NK-92 treated with Interleukin-12 subunit alpha and Interleukin-12 subunit beta, amount 100 ng/mL, for 24 hours (cell line): ENCODE results near the gene PMM2.
"Not testable (repeated sequence)": the region's sequence is repeated elsewhere in the genome, so short reads cannot be mapped to it uniquely, and the experiment has no call there.

ENCODE experiments used
- DNase-seq: peaks from one replicate; lab custom pipeline; 2025; lab: John Stamatoyannopoulos, UW

Gene PMM2

DNA sequence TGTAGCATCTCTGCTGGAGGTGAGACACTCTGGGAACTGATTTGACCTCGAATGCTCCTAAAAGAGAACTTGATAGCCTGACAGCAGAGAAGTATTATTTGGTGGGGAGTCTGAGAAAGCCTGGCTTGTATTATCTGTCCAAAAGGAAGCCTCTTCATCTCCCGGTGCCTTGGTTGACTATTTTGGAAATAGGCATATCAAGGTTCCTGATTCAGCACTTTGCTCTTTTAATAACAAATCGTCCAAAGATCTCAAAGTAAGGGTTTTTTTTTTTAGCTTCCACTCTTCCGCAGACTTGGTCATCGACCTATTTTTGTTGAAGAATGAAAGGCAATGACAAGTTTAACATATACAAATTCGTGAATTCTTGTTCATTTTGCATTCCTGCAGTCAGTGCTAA is 15.0 kb upstream of the PMM2 start:
- DNase-seq: no peak

GRCh38 chr16:8785408-8785807 is 12.2 kb upstream of the PMM2 start:
- no peak for DNase-seq

GRCh38 chr16:8786316-8786715 is 11.3 kb upstream of the PMM2 start:
- DNase-seq: not testable (repeated sequence)

DNA sequence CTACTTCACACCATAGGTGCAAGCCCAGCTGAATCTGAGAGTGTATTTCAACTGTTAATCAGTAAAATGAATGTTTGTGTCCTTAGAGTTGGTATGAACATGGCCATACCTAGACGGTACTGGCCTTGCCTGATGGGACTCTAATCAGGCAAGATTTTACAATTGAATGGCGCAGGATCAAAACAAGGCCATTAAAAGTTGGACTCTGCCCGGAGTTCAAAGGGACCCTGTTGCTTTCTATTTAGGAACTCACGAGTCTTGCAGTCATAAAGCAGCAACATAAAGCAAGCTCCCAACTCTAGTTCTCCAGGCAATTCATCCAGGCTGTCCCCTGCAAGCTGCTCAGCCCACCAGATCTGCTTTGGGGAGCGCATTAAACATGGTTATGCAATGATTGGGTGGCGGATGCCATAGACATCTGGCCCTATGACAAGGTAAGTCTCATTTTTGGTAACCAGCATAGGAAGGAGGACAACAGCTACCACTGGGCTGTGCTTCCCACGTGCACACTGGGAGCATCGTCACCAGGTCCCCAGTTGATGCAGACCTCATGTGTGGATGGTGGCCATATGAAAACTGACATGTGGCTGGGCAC is 9.0 kb upstream of the PMM2 start:
- DNase-seq: no peak

- DNase-seq: no peak
Observed at GRCh38 chr16:8795091-8795490, 2.5 kb upstream of the PMM2 start.

GRCh38 chr16:8795818-8796217 is 1.8 kb upstream of the PMM2 start:
- DNase-seq: no peak

DNA sequence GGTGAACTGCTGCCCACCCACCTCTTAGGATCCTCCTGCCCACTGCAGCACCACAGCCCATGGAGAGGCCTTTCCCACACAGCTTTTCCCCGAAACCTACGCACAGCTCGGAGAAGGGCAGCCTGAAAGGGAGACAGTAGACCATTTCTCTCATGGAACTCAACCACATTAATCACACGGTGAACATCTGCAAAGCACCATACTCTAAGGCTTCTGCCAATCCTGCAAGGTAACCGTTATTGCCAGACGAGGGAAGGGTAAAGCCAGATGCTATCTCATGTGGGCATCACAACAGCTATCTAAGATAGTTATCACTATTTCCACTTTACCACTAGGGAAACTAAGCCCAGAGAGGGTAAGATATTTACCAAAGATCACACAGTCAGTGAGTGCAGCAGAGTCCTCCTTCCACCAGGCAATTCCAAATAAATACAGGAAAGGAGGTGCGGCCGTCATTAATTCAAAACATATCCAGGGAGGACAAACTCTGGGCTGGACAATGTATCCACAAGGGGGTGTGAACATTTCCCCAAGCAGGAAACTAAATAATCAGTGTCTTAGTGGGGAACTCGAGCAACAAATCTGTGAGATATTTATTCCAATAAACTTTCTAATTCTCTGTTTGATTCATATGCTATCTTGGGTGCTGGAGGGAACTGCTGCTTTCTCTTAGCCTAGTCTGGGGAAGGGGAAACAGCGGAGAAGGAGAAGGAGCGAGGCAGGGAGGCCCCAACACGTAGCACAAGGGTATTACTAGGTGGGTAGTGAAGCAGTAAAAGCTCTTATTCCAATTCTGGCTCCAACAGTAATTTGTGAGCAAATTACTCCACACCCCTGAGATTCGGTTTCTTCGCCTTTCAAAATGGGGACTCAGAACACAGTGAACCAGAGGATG is 923 bp upstream of the PMM2 start:
- DNase-seq: no peak

DNA sequence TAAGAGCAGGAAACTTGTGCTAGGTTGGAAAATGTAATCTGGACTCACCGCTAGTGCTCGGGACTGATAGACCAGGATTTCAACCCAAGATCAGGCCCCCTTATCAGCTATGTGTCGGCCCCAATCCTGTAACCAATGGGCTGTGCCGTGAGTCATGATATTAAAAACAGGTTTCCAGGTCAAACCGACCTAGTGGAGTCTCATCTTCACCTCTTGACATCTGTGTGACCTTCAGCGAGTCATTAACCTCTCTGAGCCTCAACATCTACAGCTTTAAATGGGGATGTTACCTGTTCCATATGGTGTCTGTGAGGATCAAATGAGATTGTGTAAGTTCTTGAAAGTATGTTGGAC is 512 bp downstream of the PMM2 start:
- DNase-seq: peak; percentile 38

GRCh38 chr16:8798535-8799157 is 1.0 kb downstream of the PMM2 start:
- no peak for DNase-seq

GRCh38 chr16:8801701-8802100 is 4.1 kb downstream of the PMM2 start:
- DNase-seq: no peak

- not testable (repeated sequence) for DNase-seq
Observed at GRCh38 chr16:8803733-8804132, 6.1 kb downstream of the PMM2 start.

DNA sequence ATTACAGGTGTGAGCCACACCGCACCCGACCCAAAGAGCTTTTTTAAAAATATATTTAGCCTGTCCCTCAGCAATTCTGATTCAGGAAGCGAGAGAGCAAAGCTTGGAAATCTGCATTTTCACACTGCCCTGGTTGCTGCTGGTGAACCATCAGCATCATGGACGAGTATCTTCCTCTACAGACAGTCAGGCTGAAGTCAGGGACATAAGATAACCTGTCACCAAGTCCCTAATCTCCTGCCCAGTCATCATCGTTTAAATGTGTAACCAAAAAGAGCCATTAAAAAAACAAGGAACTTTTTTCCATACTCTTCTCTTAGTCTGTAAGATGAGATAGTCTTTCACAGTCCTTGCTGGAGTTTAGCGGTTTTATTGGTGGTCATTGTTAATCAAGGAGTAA is 6.7 kb downstream of the PMM2 start:
- DNase-seq: no peak

DNA sequence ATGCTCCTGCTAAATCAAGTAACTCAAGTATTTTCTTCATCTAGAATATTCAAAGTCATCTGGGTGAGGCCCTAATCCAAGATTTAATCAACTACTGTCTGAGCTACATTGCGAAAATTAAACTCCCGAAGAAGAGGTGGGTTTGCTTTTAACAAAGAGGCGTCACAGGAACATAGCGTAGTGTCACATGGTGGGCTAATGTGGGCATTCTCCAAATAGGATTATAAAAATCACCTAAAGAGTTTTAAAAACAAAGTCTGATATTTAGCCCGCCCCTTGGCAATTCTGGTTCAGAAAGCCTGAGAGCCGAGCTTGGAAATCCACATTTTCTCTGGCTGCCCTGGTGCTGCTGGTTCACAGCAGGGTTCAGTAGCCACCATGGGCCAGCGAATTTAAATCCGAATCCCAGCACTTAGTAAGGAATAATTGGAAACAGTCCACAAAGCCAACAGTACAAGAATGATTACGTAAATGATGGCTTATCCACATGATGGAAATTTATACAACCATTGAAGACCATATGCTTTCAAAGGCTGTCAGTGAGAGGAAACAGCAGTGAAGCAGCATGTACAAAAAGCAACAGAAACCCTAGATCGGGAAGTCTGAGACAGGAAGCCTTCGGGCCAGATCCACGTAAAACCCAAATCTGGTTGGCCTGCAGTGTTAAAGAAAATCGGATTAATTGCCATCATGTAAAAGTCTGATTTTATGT is 8.8 kb downstream of the PMM2 start:
- DNase-seq: no peak

DNA sequence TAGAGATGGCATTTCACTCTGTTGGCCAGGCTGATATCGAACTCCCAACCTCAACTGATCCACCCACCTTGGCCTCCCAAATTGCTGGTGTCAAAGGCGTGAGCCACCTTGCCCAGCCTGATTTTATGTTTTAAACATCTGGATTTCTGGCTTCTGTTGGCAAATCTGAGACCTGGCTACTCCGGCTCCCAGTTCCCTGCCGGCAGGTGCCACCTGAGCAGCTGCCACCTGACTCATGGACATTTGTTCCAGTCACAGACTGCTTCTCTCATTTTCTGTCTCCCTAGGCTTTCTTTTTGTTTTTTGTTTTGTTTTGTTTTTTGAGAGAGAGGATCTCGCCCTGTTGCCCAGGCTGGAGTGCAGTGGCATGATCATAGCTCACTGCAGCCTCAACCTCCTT is 9.6 kb downstream of the PMM2 start:
- DNase-seq: no peak

DNA sequence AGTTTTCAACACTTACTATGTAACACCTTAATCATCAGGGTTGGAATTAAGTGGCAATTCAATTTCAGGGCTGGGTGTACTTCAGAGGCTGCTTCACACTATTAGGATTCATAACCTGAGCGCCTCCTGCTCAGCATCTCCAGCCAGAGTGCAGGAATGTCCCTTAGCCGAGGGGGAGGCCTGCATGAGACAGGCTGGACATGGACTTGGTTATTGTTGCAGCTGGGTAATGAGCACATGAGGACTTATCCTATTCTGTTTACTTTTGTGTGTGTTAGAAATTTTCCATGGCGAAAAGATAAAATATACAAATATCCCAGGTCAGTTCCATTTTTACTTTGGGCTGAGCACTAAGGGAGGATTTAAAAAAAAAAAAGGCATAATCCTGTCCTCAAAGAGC is 10.4 kb downstream of the PMM2 start:
- DNase-seq: no peak

- no peak for DNase-seq
Observed at GRCh38 chr16:8808613-8809353, 11.1 kb downstream of the PMM2 start.

- no peak for DNase-seq
Observed at GRCh38 chr16:8812162-8812843, 14.7 kb downstream of the PMM2 start.

GRCh38 chr16:8814095-8814806 is 16.6 kb downstream of the PMM2 start:
- no peak for DNase-seq

- DNase-seq: no peak
Observed at GRCh38 chr16:8816967-8817655, 19.5 kb downstream of the PMM2 start.
